ENCODE results near the gene ZNF787.

ZNF787 gene

DNA sequence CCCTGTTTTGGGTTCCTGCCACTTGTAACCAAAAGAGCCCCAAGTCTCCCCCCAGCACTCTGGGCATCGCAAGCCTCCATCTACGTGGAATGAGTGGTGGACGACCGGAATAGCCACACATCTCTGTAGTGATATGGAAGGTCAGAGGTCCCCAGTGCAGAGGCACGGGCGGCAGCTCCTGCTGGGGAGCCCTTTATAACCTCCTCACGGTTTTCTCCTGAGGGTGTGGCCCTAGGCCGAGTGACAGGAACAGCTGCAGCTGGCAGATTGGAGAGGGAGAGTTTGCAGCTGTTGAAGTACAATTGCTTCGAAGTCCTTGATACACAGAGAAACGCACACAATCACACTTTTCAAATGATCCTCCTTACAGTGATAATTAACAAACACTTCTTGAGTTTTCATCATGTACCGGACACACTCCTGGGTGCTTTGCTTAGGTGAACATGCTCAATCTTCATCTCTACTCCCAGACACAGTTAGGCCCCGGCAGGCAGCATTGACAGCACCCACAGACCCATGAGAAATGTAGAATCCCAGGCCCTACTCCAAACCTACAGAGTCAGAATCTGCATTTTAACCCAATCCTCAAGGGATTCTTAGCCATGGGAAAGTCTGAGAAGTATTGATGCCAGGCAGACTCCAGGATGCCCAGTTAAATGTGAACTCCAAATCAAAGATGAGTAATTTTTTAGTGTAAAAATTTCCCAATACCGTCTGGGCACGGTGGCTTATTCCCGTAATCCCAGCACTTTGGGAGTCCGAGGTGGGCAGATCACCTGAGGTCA lies 4.9 kb upstream of the ZNF787 start:
- no peak for DNase-seq (ENCODE audit: low read depth in 1 of 2, low spot score in 1 of 2)
- Histone ChIP-seq H3K4me3 (replicated peaks; ENCODE audit: insufficient read depth, low read length) (no peak overlapping the region), H3K27me3 (ENCODE audit: insufficient read depth, poor library complexity, severe bottlenecking) (no peaks in the 10 kb centered on the region), H3K27ac (replicated peaks) (no peak overlapping the region)
- TF ChIP-seq, protein P1, sequence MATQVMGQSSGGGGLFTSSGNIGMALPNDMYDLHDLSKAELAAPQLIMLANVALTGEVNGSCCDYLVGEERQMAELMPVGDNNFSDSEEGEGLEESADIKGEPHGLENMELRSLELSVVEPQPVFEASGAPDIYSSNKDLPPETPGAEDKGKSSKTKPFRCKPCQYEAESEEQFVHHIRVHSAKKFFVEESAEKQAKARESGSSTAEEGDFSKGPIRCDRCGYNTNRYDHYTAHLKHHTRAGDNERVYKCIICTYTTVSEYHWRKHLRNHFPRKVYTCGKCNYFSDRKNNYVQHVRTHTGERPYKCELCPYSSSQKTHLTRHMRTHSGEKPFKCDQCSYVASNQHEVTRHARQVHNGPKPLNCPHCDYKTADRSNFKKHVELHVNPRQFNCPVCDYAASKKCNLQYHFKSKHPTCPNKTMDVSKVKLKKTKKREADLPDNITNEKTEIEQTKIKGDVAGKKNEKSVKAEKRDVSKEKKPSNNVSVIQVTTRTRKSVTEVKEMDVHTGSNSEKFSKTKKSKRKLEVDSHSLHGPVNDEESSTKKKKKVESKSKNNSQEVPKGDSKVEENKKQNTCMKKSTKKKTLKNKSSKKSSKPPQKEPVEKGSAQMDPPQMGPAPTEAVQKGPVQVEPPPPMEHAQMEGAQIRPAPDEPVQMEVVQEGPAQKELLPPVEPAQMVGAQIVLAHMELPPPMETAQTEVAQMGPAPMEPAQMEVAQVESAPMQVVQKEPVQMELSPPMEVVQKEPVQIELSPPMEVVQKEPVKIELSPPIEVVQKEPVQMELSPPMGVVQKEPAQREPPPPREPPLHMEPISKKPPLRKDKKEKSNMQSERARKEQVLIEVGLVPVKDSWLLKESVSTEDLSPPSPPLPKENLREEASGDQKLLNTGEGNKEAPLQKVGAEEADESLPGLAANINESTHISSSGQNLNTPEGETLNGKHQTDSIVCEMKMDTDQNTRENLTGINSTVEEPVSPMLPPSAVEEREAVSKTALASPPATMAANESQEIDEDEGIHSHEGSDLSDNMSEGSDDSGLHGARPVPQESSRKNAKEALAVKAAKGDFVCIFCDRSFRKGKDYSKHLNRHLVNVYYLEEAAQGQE (IDR thresholded peaks at IDR 0.05; ENCODE audit: insufficient replicate concordance, low read depth), result no peak
- TF ChIP-seq GABPA (IDR thresholded peaks at IDR 0.05; ENCODE audit: low read depth), result no peak
- TF ChIP-seq CTCF (IDR thresholded peaks at IDR 0.05; ENCODE audit: insufficient read depth, low read length), result no peak
- TF ChIP-seq SPI1 (IDR thresholded peaks at IDR 0.05; ENCODE audit: borderline replicate concordance, low read depth), result no peak
- TF ChIP-seq POLR2AphosphoS5 (IDR thresholded peaks at IDR 0.05; ENCODE audit: low read depth), result no peak

- TF ChIP-seq GABPA (IDR thresholded peaks at IDR 0.05; ENCODE audit: low read depth) (no peak), SPI1 (IDR thresholded peaks at IDR 0.05; ENCODE audit: borderline replicate concordance, low read depth) (no peak), CTCF (IDR thresholded peaks at IDR 0.05; ENCODE audit: insufficient read depth, low read length) (no peak), POLR2AphosphoS5 (IDR thresholded peaks at IDR 0.05; ENCODE audit: low read depth) (no peak)
- TF ChIP-seq, protein P1 (IDR thresholded peaks at IDR 0.05; ENCODE audit: insufficient replicate concordance, low read depth), result no peak
- Histone ChIP-seq H3K4me3 (replicated peaks; ENCODE audit: insufficient read depth, low read length) (no peak overlapping the region), H3K27me3 (ENCODE audit: insufficient read depth, poor library complexity, severe bottlenecking) (no peaks in the 10 kb centered on the region), H3K27ac (replicated peaks) (no peak overlapping the region)
- no peak for DNase-seq (ENCODE audit: low read depth in 1 of 2, low spot score in 1 of 2)
Measured at GRCh38 chr19:56124578-56124977, 3.5 kb upstream of the ZNF787 start.

- no peak overlapping the region for H3K27ac ChIP-seq (replicated peaks)
- no peak for TF ChIP-seq CTCF (IDR thresholded peaks at IDR 0.05; ENCODE audit: insufficient read depth, low read length)
- no peak overlapping the region for H3K4me3 ChIP-seq (replicated peaks; ENCODE audit: insufficient read depth, low read length)
- DNase-seq (ENCODE audit: low read depth in 1 of 2, low spot score in 1 of 2), result no peak
- no peaks in the 10 kb centered on the region for H3K27me3 ChIP-seq (ENCODE audit: insufficient read depth, poor library complexity, severe bottlenecking)
Measured at GRCh38 chr19:56123266-56123891, 2.3 kb upstream of the ZNF787 start.
